GM23338 (cell line): ENCODE results near the gene SHB. TPM values are rescaled to one million over a fixed set of nuclear protein-coding genes. Genes with fewer than 3 reads are reported as not detected.

Experiments used
- ATAC-seq: fragments of 200-7000 bp; cut with Tn5 transposase; 3 replicates; pipeline ENCODE4 v1.9.1; 2020
- DNase-seq: peaks from one replicate; pipeline ENCODE4 v3.0.0-alpha.2; 2015; ENCODE audit warnings: low spot score
- H2AFZ ChIP-seq: fragments of 200-600 bp; sonication (generic); 2 replicates; pipeline ENCODE4 v1.8.0; 2016; ENCODE audit warnings: antibody characterized with exemption, mild to moderate bottlenecking, moderate library complexity
- H3F3A ChIP-seq: fragments of 200-600 bp; sonication (generic); replicated peaks from 2 replicates; pipeline ENCODE4 v1.8.0; 2017; ENCODE audit warnings: antibody characterized with exemption, mixed run types, low read depth
- H3K27ac ChIP-seq: fragments of 200-600 bp; sonication (generic); 2 replicates; pipeline ENCODE4 v1.6.1; 2016; ENCODE audit warnings: low read depth
- H3K27me3 ChIP-seq: fragments of 200-600 bp; sonication (generic); 2 replicates; pipeline ENCODE4 v1.8.0; 2016; ENCODE audit warnings: mild to moderate bottlenecking, mixed run types, moderate library complexity; ENCODE audit not compliant: insufficient read depth
- H3K36me3 ChIP-seq: fragments of 200-600 bp; sonication (generic); 2 replicates; pipeline ENCODE4 v1.8.0; 2016; ENCODE audit warnings: mild to moderate bottlenecking; ENCODE audit not compliant: insufficient read depth
- H3K4me1 ChIP-seq: fragments of 200-600 bp; sonication (generic); 2 replicates; pipeline ENCODE4 v1.8.0; 2016; ENCODE audit warnings: mild to moderate bottlenecking, moderate library complexity; ENCODE audit not compliant: insufficient read depth
- H3K4me2 ChIP-seq: fragments of 200-600 bp; sonication (generic); 2 replicates; pipeline ENCODE4 v1.7.1; 2017; ENCODE audit warnings: mixed run types
- H3K4me3 ChIP-seq: fragments of 200-600 bp; sonication (generic); 2 replicates; pipeline ENCODE4 v1.6.1; 2016; ENCODE audit warnings: mixed run types
- H3K79me2 ChIP-seq: fragments of 200-600 bp; sonication (generic); replicated peaks from 2 replicates; pipeline ENCODE4 v1.8.0; 2017; ENCODE audit warnings: mild to moderate bottlenecking; ENCODE audit not compliant: insufficient read depth
- H3K9me2 ChIP-seq: fragments of 200-600 bp; sonication (generic); 2 replicates; pipeline ENCODE4 v1.8.0; 2017; ENCODE audit not compliant: insufficient read depth
- H4K20me1 ChIP-seq: fragments of 200-600 bp; sonication (generic); replicated peaks from 2 replicates; pipeline ENCODE4 v1.8.0; 2017; ENCODE audit warnings: mild to moderate bottlenecking; ENCODE audit not compliant: insufficient read depth
- H3K27ac Mint-ChIP-seq: 2 replicates; pipeline ENCODE4 v1.8.0; 2020; ENCODE audit warnings: inconsistent platforms, mild to moderate bottlenecking, moderate library complexity, mixed read lengths
- H3K27me3 Mint-ChIP-seq: 3 replicates; pipeline ENCODE4 v1.8.0; 2022; ENCODE audit warnings: low read depth, mild to moderate bottlenecking, moderate library complexity, mixed read lengths, inconsistent platforms; ENCODE audit not compliant: insufficient read depth, poor library complexity
- H3K36me3 Mint-ChIP-seq: 3 replicates; pipeline ENCODE4 v1.8.0; 2021; ENCODE audit warnings: low read depth, mild to moderate bottlenecking, inconsistent platforms, moderate library complexity, mixed read lengths
- H3K4me1 Mint-ChIP-seq: 3 replicates; pipeline ENCODE4 v1.8.0; 2020; ENCODE audit warnings: mild to moderate bottlenecking, inconsistent platforms, mixed read lengths
- H3K4me3 Mint-ChIP-seq: 3 replicates; pipeline ENCODE4 v1.8.0; 2021; ENCODE audit warnings: moderate library complexity, mild to moderate bottlenecking, inconsistent platforms, mixed read lengths
- H3K9me3 Mint-ChIP-seq: 3 replicates; pipeline ENCODE4 v1.8.0; 2020; ENCODE audit warnings: moderate library complexity, mild to moderate bottlenecking, inconsistent platforms, mixed read lengths
- CREB1 ChIP-seq: fragments of 250-450 bp; sonication (Bioruptor Pico); IDR thresholded peaks from 2 replicates; pipeline ENCODE4 v1.5.0; 2020; ENCODE audit warnings: low read depth, mild to moderate bottlenecking, moderate library complexity
- EZH2phosphoT487 ChIP-seq: fragments of 200-600 bp; sonication (generic); IDR thresholded peaks from one replicate; pipeline ENCODE4 v1.8.1; 2018; ENCODE audit warnings: antibody characterized with exemption; ENCODE audit not compliant: unreplicated experiment
- JUNB ChIP-seq: IDR thresholded peaks from one replicate; pipeline ENCODE4 v1.6.1; 2016; ENCODE audit warnings: antibody characterized with exemption; ENCODE audit not compliant: unreplicated experiment
- NANOG ChIP-seq: IDR thresholded peaks from 2 replicates; pipeline ENCODE4 v1.6.1; 2016; ENCODE audit warnings: antibody characterized with exemption, borderline replicate concordance
- POLR2AphosphoS5 ChIP-seq: IDR thresholded peaks from 2 replicates; pipeline ENCODE4 v1.6.1; 2016; ENCODE audit warnings: antibody characterized with exemption, low read depth
- STAT1 ChIP-seq: IDR thresholded peaks from one replicate; pipeline ENCODE4 v1.6.1; 2016; ENCODE audit warnings: antibody characterized with exemption; ENCODE audit not compliant: unreplicated experiment
- ZNF114 ChIP-seq: fragments of 250-450 bp; sonication (Bioruptor Pico); IDR thresholded peaks from 2 replicates; pipeline ENCODE4 v1.5.0; 2020; ENCODE audit warnings: mild to moderate bottlenecking, moderate library complexity
- ZNF331 ChIP-seq: fragments of 250-450 bp; sonication (Bioruptor Pico); IDR thresholded peaks from 2 replicates; pipeline ENCODE4 v1.5.0; 2020; ENCODE audit warnings: low read depth, mild to moderate bottlenecking, moderate library complexity
- ZNF462 ChIP-seq: fragments of 250-450 bp; sonication (Bioruptor Pico); IDR thresholded peaks from 2 replicates; pipeline ENCODE4 v1.5.0; 2020; ENCODE audit warnings: mild to moderate bottlenecking, moderate library complexity
- polyA plus RNA-seq: library from polyadenylated mRNA; unstranded; fragments of >200 nt; fragmentation: Nextera tagmentation; extraction: Ambion mirVana; gene quantifications from 2 replicates; pipeline ENCODE4 v1.2.1, GENCODE V29; 2016
- total RNA-seq: library from RNA; depleted of rRNA; stranded (reverse); fragments of >200 nt; shearing (Covaris generic); gene quantifications from 2 replicates; pipeline ENCODE4 v1.2.3, GENCODE V29; 2014
- TF ChIP-seq, protein P1 (sequence below): IDR thresholded peaks from 2 replicates; pipeline ENCODE4 v1.6.1; 2016; ENCODE audit warnings: antibody characterized with exemption

The SHB gene
- total and polyA plus RNA-seq, 2 experiments from 2014 or later = 1.5 to 14.0 TPM

DNA sequence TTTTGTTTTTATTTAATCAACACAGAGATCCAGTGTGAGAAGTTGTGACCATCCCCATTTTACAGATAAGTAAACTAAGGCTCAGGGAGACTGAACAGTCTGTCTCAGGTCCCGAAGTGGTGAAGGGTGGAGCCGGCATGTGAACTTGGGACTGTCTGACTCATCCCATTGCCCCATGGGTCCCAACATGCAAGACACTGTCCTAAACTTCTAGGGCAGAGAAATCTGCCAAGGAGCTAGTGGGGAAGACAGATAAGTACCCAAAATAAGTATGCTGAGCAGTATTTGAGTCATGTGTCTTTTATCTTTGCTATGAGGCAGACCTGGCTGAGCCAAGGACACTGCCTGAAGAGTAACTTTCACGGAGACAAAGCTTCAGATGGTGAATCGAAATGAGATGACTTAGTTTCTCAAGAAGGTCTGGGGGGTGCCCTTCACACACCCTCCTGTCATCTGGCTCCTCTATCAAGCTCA is 100.8 kb downstream of the SHB start:
- H3K9me2 ChIP-seq = 0 out of 2 replicates have a peak, but pooled peaks cover 2% of the 10 kb centered on the region
- Mint-ChIP-seq H3K27ac (no peak overlapping the region), H3K4me3 (no peak overlapping the region), H3K36me3 (no peaks in the 10 kb centered on the region), H3K27me3 (peaks cover 2% of the 10 kb centered on the region), H3K9me3 (no peaks in the 10 kb centered on the region), H3K4me1 (peaks cover 22% of the 10 kb centered on the region)
- no peaks in the 10 kb centered on the region for H3K36me3 ChIP-seq
- no peaks in the 10 kb centered on the region for H3K4me1 ChIP-seq
- H3F3A ChIP-seq = no peaks in the 10 kb centered on the region
- H4K20me1 ChIP-seq = no peaks in the 10 kb centered on the region; the same call in 1 of the 2 replicates
- H3K4me2 ChIP-seq = no peak overlapping the region
- DNase-seq (no peak), ATAC-seq (no peak)
- TF ChIP-seq EZH2phosphoT487 (no peak), ZNF331 (CRISPR knock-in tag) (no peak), POLR2AphosphoS5 (no peak), JUNB (no peak), ZNF114 (CRISPR knock-in tag) (no peak), NANOG (no peak), STAT1 (no peak), CREB1 (CRISPR knock-in tag) (no peak), ZNF462 (CRISPR knock-in tag) (no peak)
- TF ChIP-seq, protein P1, sequence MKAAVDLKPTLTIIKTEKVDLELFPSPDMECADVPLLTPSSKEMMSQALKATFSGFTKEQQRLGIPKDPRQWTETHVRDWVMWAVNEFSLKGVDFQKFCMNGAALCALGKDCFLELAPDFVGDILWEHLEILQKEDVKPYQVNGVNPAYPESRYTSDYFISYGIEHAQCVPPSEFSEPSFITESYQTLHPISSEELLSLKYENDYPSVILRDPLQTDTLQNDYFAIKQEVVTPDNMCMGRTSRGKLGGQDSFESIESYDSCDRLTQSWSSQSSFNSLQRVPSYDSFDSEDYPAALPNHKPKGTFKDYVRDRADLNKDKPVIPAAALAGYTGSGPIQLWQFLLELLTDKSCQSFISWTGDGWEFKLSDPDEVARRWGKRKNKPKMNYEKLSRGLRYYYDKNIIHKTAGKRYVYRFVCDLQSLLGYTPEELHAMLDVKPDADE = no peak
- no peak overlapping the region for H3K27ac ChIP-seq
- H2AFZ ChIP-seq = no peak overlapping the region
- no peak overlapping the region for H3K4me3 ChIP-seq
- H3K79me2 ChIP-seq = no peaks in the 10 kb centered on the region
- H3K27me3 ChIP-seq = no peaks in the 10 kb centered on the region
